Measurements from ENCODE around the gene KLF2. TPM values are rescaled to one million over a fixed set of nuclear protein-coding genes. Genes with fewer than 3 reads are reported as not detected.

KLF2 gene
- total and polyA plus RNA-seq, 3 donors from 2014 or later = 40.2 to 74.9 (median 42.4) TPM

DNA sequence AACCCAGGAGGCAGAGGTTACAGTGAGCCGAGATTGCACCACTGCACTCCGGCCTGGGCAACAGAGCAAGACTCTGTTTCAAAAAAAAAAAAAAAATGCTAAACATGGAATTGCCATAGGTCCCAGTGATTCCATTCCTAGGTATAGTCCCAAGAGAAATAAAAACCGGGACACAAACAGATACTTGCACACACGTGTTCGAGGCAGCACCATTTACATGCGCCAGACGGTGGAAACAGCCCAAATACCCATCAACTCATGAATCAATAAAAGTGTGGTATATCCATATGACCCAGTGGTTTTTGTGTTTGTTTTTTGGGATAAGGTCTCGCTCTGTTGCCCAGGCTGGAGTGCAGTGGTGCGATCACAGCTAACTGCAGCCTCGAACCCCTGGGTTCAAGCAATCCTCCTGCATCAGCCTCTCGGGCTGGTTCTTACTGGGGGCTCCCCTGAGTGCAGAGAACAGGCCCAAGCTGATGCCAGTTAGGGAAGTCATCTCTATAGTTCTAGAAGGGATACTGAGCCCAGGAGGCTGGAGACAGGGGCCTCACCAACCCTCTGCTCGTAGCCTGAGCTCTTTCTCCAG lies 8.5 kb downstream of the KLF2 start:
- Histone ChIP-seq H3K36me3 (ENCODE audit: low read depth, missing control alignments) (no peaks in the 10 kb centered on the region), H3K4me3 (no peak overlapping the region), H3K27ac (no peak overlapping the region), H3K27me3 (no peaks in the 10 kb centered on the region), H3K4me1 (peaks cover 3% of the 10 kb centered on the region), H3K9me3 (no peaks in the 10 kb centered on the region)
- no peak for DNase-seq
- intact Hi-C loops (cut with DNase I; ENCODE audit: low total_unique reads) = no loop called here
- TF ChIP-seq, protein P1, sequence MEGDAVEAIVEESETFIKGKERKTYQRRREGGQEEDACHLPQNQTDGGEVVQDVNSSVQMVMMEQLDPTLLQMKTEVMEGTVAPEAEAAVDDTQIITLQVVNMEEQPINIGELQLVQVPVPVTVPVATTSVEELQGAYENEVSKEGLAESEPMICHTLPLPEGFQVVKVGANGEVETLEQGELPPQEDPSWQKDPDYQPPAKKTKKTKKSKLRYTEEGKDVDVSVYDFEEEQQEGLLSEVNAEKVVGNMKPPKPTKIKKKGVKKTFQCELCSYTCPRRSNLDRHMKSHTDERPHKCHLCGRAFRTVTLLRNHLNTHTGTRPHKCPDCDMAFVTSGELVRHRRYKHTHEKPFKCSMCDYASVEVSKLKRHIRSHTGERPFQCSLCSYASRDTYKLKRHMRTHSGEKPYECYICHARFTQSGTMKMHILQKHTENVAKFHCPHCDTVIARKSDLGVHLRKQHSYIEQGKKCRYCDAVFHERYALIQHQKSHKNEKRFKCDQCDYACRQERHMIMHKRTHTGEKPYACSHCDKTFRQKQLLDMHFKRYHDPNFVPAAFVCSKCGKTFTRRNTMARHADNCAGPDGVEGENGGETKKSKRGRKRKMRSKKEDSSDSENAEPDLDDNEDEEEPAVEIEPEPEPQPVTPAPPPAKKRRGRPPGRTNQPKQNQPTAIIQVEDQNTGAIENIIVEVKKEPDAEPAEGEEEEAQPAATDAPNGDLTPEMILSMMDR (IDR thresholded peaks at IDR 0.05) = no peak
- TF ChIP-seq POLR2A (IDR thresholded peaks at IDR 0.05) = no peak
- WGBS, 2 donors = 93 to 96% methylated on average over 12 of the region's 12 CpGs

DNA sequence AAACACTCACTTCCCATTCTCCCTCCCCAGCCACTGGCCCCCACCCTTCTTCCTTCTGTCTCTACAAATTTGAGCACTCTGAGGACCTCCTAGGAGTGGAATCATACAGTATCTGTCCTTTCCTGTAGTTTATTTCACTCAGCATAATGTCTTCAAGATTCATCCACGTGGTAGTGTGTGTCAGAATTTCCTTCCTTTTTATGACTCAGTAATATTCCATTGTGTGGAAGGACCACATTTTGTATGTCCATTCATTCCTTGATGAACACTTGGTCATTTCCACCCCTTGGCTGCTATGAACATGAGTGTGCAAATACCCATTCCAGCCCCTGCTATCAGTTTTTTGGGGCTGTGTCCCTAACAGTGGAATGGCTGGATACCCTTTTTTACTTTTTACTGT lies 9.8 kb downstream of the KLF2 start:
- WGBS, 2 donors = 83 to 88% methylated on average over 1 of the region's 1 CpG
- Histone ChIP-seq H3K36me3 (ENCODE audit: low read depth, missing control alignments) (no peaks in the 10 kb centered on the region), H3K4me1 (peaks cover 10% of the 10 kb centered on the region), H3K4me3 (no peak overlapping the region), H3K27me3 (no peaks in the 10 kb centered on the region), H3K27ac (no peak overlapping the region), H3K9me3 (no peaks in the 10 kb centered on the region)
- TF ChIP-seq POLR2A (IDR thresholded peaks at IDR 0.05) = no peak
- TF ChIP-seq, protein P1 (IDR thresholded peaks at IDR 0.05) = no peak
- DNase-seq = no peak
- intact Hi-C loops (cut with DNase I; ENCODE audit: low total_unique reads) = no loop called here

- H3K27ac ChIP-seq = no peak overlapping the region
- TF ChIP-seq, protein P1 (IDR thresholded peaks at IDR 0.05) = no peak
- TF ChIP-seq POLR2A (IDR thresholded peaks at IDR 0.05) = no peak
- no peaks in the 10 kb centered on the region for H3K36me3 ChIP-seq (ENCODE audit: low read depth, missing control alignments)
- H3K27me3 ChIP-seq = no peaks in the 10 kb centered on the region
- intact Hi-C loops (cut with DNase I; ENCODE audit: low total_unique reads) = no loop called here
- H3K4me1 ChIP-seq = peaks cover 10% of the 10 kb centered on the region
- 82 to 95% methylated on average over 12 to 20 of the region's 20 CpGs for WGBS, 2 donors
- DNase-seq = no peak
- no peaks in the 10 kb centered on the region for H3K9me3 ChIP-seq
- no peak overlapping the region for H3K4me3 ChIP-seq
Observed at GRCh38 chr19:16335226-16335625, 10.6 kb downstream of the KLF2 start.

- intact Hi-C loops (cut with DNase I; ENCODE audit: low total_unique reads) = no loop called here
- 99% methylated on average over 4 of the region's 4 CpGs for WGBS, 2 donors
Observed at GRCh38 chr19:16336571-16336970, 11.9 kb downstream of the KLF2 start.

More at GRCh38 chr19:16336571-16336970, 11.9 kb downstream of the KLF2 start:
- DNase-seq = no peak
- no peak for TF ChIP-seq POLR2A (IDR thresholded peaks at IDR 0.05)
- TF ChIP-seq, protein P1 (IDR thresholded peaks at IDR 0.05) = no peak
- no peaks in the 10 kb centered on the region for H3K36me3 ChIP-seq (ENCODE audit: low read depth, missing control alignments)
- no peak overlapping the region for H3K4me3 ChIP-seq
- H3K27me3 ChIP-seq = no peaks in the 10 kb centered on the region
- no peaks in the 10 kb centered on the region for H3K9me3 ChIP-seq
- H3K4me1 ChIP-seq = peaks cover 10% of the 10 kb centered on the region
- H3K27ac ChIP-seq = no peak overlapping the region
